OCI-LY3 (cell line): ENCODE results near the gene SLC25A21.

ENCODE experiments used
- EZH2phosphoT487 ChIP-seq: fragments of 200-600 bp; shearing (Covaris generic); IDR thresholded peaks from 2 replicates; pipeline ENCODE4 v1.6.1; 2018; ENCODE audit warnings: antibody characterized with exemption, mixed run types, low read depth
- TF ChIP-seq, protein P1 (sequence below): fragments of 200-600, 300-600 bp; sonication (generic); IDR thresholded peaks from 2 replicates; pipeline ENCODE4 v1.5.1; 2014; ENCODE audit warnings: antibody characterized with exemption, low read length, low read depth

DNA sequence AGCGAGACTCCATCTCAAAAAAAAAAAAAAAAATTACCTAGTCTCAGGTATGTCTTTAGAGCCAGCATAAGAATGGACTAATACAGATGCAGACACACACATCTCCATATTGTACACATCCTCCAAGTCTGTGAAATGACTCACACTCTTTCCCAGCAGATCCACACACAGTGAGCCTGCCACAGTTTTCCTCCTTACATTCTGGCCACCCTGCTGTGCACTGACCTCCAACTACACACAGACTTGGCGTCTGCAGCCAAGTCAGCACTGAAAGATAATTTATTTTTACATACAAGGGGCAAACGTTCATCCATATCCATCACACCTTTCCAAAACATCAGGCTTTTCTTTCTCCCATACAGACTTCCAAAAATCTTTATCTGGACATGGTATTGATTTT, 115.9 kb downstream of the SLC25A21 start:
- TF ChIP-seq, protein P1, sequence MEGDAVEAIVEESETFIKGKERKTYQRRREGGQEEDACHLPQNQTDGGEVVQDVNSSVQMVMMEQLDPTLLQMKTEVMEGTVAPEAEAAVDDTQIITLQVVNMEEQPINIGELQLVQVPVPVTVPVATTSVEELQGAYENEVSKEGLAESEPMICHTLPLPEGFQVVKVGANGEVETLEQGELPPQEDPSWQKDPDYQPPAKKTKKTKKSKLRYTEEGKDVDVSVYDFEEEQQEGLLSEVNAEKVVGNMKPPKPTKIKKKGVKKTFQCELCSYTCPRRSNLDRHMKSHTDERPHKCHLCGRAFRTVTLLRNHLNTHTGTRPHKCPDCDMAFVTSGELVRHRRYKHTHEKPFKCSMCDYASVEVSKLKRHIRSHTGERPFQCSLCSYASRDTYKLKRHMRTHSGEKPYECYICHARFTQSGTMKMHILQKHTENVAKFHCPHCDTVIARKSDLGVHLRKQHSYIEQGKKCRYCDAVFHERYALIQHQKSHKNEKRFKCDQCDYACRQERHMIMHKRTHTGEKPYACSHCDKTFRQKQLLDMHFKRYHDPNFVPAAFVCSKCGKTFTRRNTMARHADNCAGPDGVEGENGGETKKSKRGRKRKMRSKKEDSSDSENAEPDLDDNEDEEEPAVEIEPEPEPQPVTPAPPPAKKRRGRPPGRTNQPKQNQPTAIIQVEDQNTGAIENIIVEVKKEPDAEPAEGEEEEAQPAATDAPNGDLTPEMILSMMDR = no peak
- no peak for TF ChIP-seq EZH2phosphoT487
